ENCODE results near the gene EPM2AIP1. TPM values are rescaled to one million over a fixed set of nuclear protein-coding genes. Genes with fewer than 3 reads are reported as not detected.

EPM2AIP1 gene
- total RNA-seq, 1 donor from 2014 or later = 15.3 TPM

GRCh38 chr3:37029111-37029510, 36.2 kb upstream of the EPM2AIP1 start:
- Mint-ChIP-seq H3K27ac (ENCODE audit: unreplicated experiment) (no peak overlapping the region), H3K4me1 (ENCODE audit: unreplicated experiment) (no peaks in the 10 kb centered on the region), H3K27me3 (ENCODE audit: unreplicated experiment) (no peaks in the 10 kb centered on the region), H3K4me3 (ENCODE audit: unreplicated experiment) (no peak overlapping the region), H3K36me3 (ENCODE audit: low read depth, unreplicated experiment) (peaks cover 35% of the 10 kb centered on the region), H3K9me3 (ENCODE audit: unreplicated experiment) (no peaks in the 10 kb centered on the region)
- no peak for TF ChIP-seq CTCF (IDR thresholded peaks at IDR 0.05; ENCODE audit: unreplicated experiment)
- no peak for DNase-seq (ENCODE audit: low spot score)

GRCh38 chr3:37028329-37028728, 35.4 kb upstream of the EPM2AIP1 start:
- Mint-ChIP-seq H3K4me1 (ENCODE audit: unreplicated experiment) (no peaks in the 10 kb centered on the region), H3K4me3 (ENCODE audit: unreplicated experiment) (no peak overlapping the region), H3K9me3 (ENCODE audit: unreplicated experiment) (no peaks in the 10 kb centered on the region), H3K36me3 (ENCODE audit: low read depth, unreplicated experiment) (peaks cover 39% of the 10 kb centered on the region), H3K27me3 (ENCODE audit: unreplicated experiment) (no peaks in the 10 kb centered on the region), H3K27ac (ENCODE audit: unreplicated experiment) (no peak overlapping the region)
- no peak for TF ChIP-seq CTCF (IDR thresholded peaks at IDR 0.05; ENCODE audit: unreplicated experiment)
- DNase-seq (ENCODE audit: low spot score) = no peak

- no peak for TF ChIP-seq CTCF (IDR thresholded peaks at IDR 0.05; ENCODE audit: unreplicated experiment)
- H3K4me3 Mint-ChIP-seq (ENCODE audit: unreplicated experiment) = no peak overlapping the region
- no peak for DNase-seq (ENCODE audit: low spot score)
- peaks cover 46% of the 10 kb centered on the region for H3K36me3 Mint-ChIP-seq (ENCODE audit: low read depth, unreplicated experiment)
- no peaks in the 10 kb centered on the region for H3K4me1 Mint-ChIP-seq (ENCODE audit: unreplicated experiment)
- H3K9me3 Mint-ChIP-seq (ENCODE audit: unreplicated experiment) = no peaks in the 10 kb centered on the region
- no peak overlapping the region for H3K27ac Mint-ChIP-seq (ENCODE audit: unreplicated experiment)
- no peaks in the 10 kb centered on the region for H3K27me3 Mint-ChIP-seq (ENCODE audit: unreplicated experiment)
These were observed 33.9 kb upstream of the EPM2AIP1 start for GRCh38 chr3:37026851-37027250.

- H3K27ac Mint-ChIP-seq (ENCODE audit: unreplicated experiment) = no peak overlapping the region
- no peaks in the 10 kb centered on the region for H3K27me3 Mint-ChIP-seq (ENCODE audit: unreplicated experiment)
- no peaks in the 10 kb centered on the region for H3K4me1 Mint-ChIP-seq (ENCODE audit: unreplicated experiment)
- no peak for TF ChIP-seq CTCF (IDR thresholded peaks at IDR 0.05; ENCODE audit: unreplicated experiment)
- H3K36me3 Mint-ChIP-seq (ENCODE audit: low read depth, unreplicated experiment) = peaks cover 57% of the 10 kb centered on the region
- DNase-seq (ENCODE audit: low spot score) = no peak
- H3K9me3 Mint-ChIP-seq (ENCODE audit: unreplicated experiment) = no peaks in the 10 kb centered on the region
- H3K4me3 Mint-ChIP-seq (ENCODE audit: unreplicated experiment) = no peak overlapping the region
These were observed 32.8 kb upstream of the EPM2AIP1 start for GRCh38 chr3:37025561-37026335.

- Mint-ChIP-seq H3K36me3 (ENCODE audit: low read depth, unreplicated experiment) (peaks cover 64% of the 10 kb centered on the region), H3K4me3 (ENCODE audit: unreplicated experiment) (no peak overlapping the region), H3K9me3 (ENCODE audit: unreplicated experiment) (no peaks in the 10 kb centered on the region), H3K27me3 (ENCODE audit: unreplicated experiment) (no peaks in the 10 kb centered on the region), H3K4me1 (ENCODE audit: unreplicated experiment) (no peaks in the 10 kb centered on the region), H3K27ac (ENCODE audit: unreplicated experiment) (no peak overlapping the region)
- no peak for TF ChIP-seq CTCF (IDR thresholded peaks at IDR 0.05; ENCODE audit: unreplicated experiment)
- DNase-seq (ENCODE audit: low spot score) = no peak
These were observed 32.0 kb upstream of the EPM2AIP1 start for GRCh38 chr3:37024820-37025405.
